ENCODE measurements around the gene PUM2.

The PUM2 gene

DNA sequence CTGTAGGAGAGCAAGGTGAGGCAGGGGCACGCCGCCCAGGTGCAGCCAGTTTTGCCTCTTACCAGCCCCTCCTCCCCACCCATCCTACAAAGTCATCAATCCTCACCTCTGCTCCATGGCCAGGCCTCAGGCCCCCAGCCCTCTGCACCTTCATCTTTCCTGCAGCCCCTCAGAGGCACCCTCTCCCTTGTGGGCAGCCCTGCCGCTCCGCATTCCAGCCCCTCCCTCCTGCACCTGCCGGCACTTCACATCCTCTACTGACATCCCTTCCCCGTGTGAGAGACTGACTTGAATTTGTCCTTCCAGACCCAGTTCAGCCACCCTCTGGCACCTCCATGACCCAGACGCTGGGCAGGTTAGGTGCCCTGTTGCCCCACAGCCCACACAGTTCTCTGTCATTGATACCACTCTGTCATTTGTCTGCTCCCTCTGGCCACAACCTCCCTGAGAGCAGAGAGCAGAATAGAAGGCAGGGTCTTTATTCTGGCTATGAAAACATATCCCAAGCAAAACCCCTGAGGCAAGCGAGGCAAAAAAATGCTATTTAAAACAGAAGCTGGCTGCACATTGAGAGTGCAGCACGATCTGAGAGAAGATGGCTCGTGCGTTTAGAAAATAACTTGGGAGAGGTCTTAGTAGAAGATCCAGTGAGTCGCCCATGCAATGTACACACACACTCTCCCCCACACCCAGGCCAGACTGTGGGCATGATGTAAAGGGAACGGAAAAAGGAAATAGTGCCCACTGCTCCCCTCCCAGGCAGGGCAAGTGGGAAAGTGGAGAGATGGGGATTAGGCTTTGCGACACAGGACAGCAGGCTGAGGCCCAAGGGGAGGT is 151.6 kb downstream of the PUM2 start:
- DNase-seq: no peak
